ENCODE data around the gene GAS6.
"Not testable (repeated sequence)": the region's sequence is repeated elsewhere in the genome, so short reads cannot be mapped to it uniquely, and the experiment has no call there.

The GAS6 gene

GRCh38 chr13:113827021-113827420, 36.9 kb downstream of the GAS6 start:
- H4K91ac ChIP-seq (ENCODE audit: low read depth, low read length) = no peak overlapping the region

GRCh38 chr13:113826446-113826845, 37.4 kb downstream of the GAS6 start:
- not testable (repeated sequence) for H2BK12ac ChIP-seq (ENCODE audit: low read length); DNase-seq; H3K27ac ChIP-seq (ENCODE audit: low read depth, low read length); H3K27me3 ChIP-seq (ENCODE audit: insufficient read depth, low read length); H2BK120ac ChIP-seq (ENCODE audit: insufficient read depth, low read length, poor library complexity); H3K9me3 ChIP-seq (ENCODE audit: insufficient read depth, low read depth, low read length); H3K79me2 ChIP-seq (ENCODE audit: control insufficient read depth, insufficient read depth, low read length, poor library complexity); H3K9ac ChIP-seq (ENCODE audit: low read length); H3K23ac ChIP-seq (ENCODE audit: low read length); H2AK5ac ChIP-seq (ENCODE audit: low read length); H3K4ac ChIP-seq (ENCODE audit: low read depth, low read length); H3K4me3 ChIP-seq (ENCODE audit: low read depth, low read length); H4K91ac ChIP-seq (ENCODE audit: low read depth, low read length); H4K8ac ChIP-seq (ENCODE audit: low read depth, low read length); H3K18ac ChIP-seq (ENCODE audit: low read length); H2AFZ ChIP-seq (ENCODE audit: insufficient read depth, low read length, poor library complexity); H2BK5ac ChIP-seq (ENCODE audit: low read depth, low read length, poor library complexity); H3K4me2 ChIP-seq (ENCODE audit: low read length); H3K14ac ChIP-seq (ENCODE audit: low read length); H4K12ac ChIP-seq (ENCODE audit: low read depth, low read length)
- WGBS (ENCODE audit: extremely low coverage, insufficient coverage, insufficient read length) = no CpG with 5 or more reads among the region's 35 CpGs
- Histone ChIP-seq H3K4me1 (ENCODE audit: control insufficient read depth in 1 of 2, insufficient read depth in 2 of 2, low read length in 2 of 2) (peaks cover 6 to 12% of the 10 kb centered on the region in 2 experiments), H3K79me1 (ENCODE audit: low read length) (peaks cover 14% of the 10 kb centered on the region), H3K36me3 (ENCODE audit: control insufficient read depth in 1 of 2, insufficient read depth in 2 of 2, low read length in 2 of 2) (peaks cover 14 to 18% of the 10 kb centered on the region in 2 experiments)

More at GRCh38 chr13:113827021-113827420, 36.9 kb downstream of the GAS6 start:
- Histone ChIP-seq H3K27me3 (ENCODE audit: insufficient read depth, low read length) (no peaks in the 10 kb centered on the region), H2BK120ac (ENCODE audit: insufficient read depth, low read length, poor library complexity) (no peak overlapping the region), H3K23ac (ENCODE audit: low read length) (no peak overlapping the region), H3K14ac (ENCODE audit: low read length) (no peak overlapping the region), H2BK12ac (ENCODE audit: low read length) (no peak overlapping the region), H2BK5ac (ENCODE audit: low read depth, low read length, poor library complexity) (no peak overlapping the region), H2AK5ac (ENCODE audit: low read length) (no peak overlapping the region), H3K79me2 (ENCODE audit: control insufficient read depth, insufficient read depth, low read length, poor library complexity) (no peaks in the 10 kb centered on the region), H3K18ac (ENCODE audit: low read length) (no peak overlapping the region), H3K27ac (ENCODE audit: low read depth, low read length) (no peak overlapping the region), H3K4ac (ENCODE audit: low read depth, low read length) (no peak overlapping the region), H3K9me3 (ENCODE audit: insufficient read depth, low read depth, low read length) (peaks cover 9% of the 10 kb centered on the region), H4K8ac (ENCODE audit: low read depth, low read length) (no peak overlapping the region), H3K79me1 (ENCODE audit: low read length) (peaks cover 9% of the 10 kb centered on the region), H3K4me1 (ENCODE audit: control insufficient read depth in 1 of 2, insufficient read depth in 2 of 2, low read length in 2 of 2) (peaks cover 0 to 7% of the 10 kb centered on the region in 2 experiments), H2AFZ (ENCODE audit: insufficient read depth, low read length, poor library complexity) (no peak overlapping the region), H3K36me3 (ENCODE audit: control insufficient read depth in 1 of 2, insufficient read depth in 2 of 2, low read length in 2 of 2) (peaks cover 14 to 16% of the 10 kb centered on the region in 2 experiments), H4K12ac (ENCODE audit: low read depth, low read length) (no peak overlapping the region), H3K4me2 (ENCODE audit: low read length) (no peak overlapping the region), H3K4me3 (ENCODE audit: low read depth, low read length) (no peak overlapping the region), H3K9ac (ENCODE audit: low read length) (no peak overlapping the region)
- DNase-seq = no peak
- WGBS (ENCODE audit: extremely low coverage, insufficient coverage, insufficient read length) = no CpG with 5 or more reads among the region's 19 CpGs

- DNase-seq = no peak
- H3K23ac ChIP-seq (ENCODE audit: low read length) = no peak overlapping the region
These were observed 38.0 kb downstream of the GAS6 start for GRCh38 chr13:113825841-113826240.

GRCh38 chr13:113823771-113824170, 40.1 kb downstream of the GAS6 start:
- H3K4me2 ChIP-seq (ENCODE audit: low read length) = no peak overlapping the region
- H2BK120ac ChIP-seq (ENCODE audit: insufficient read depth, low read length, poor library complexity) = no peak overlapping the region
- H2BK5ac ChIP-seq (ENCODE audit: low read depth, low read length, poor library complexity) = no peak overlapping the region
- H3K9me3 ChIP-seq (ENCODE audit: insufficient read depth, low read depth, low read length) = peaks cover 3% of the 10 kb centered on the region
- no peak overlapping the region for H2AFZ ChIP-seq (ENCODE audit: insufficient read depth, low read length, poor library complexity)
- DNase-seq = no peak
- peaks cover 19% of the 10 kb centered on the region for H3K79me1 ChIP-seq (ENCODE audit: low read length)
- H3K4ac ChIP-seq (ENCODE audit: low read depth, low read length) = no peak overlapping the region
- H3K4me1 ChIP-seq (ENCODE audit: control insufficient read depth in 1 of 2, insufficient read depth in 2 of 2, low read length in 2 of 2) = peaks cover 10 to 15% of the 10 kb centered on the region in 2 experiments
- H3K9ac ChIP-seq (ENCODE audit: low read length) = no peak overlapping the region
- no peak overlapping the region for H2AK5ac ChIP-seq (ENCODE audit: low read length)
- H3K27me3 ChIP-seq (ENCODE audit: insufficient read depth, low read length) = no peaks in the 10 kb centered on the region
- H3K27ac ChIP-seq (ENCODE audit: low read depth, low read length) = no peak overlapping the region
- no peak overlapping the region for H4K91ac ChIP-seq (ENCODE audit: low read depth, low read length)
- peaks cover 13 to 18% of the 10 kb centered on the region in 2 experiments for H3K36me3 ChIP-seq (ENCODE audit: control insufficient read depth in 1 of 2, insufficient read depth in 2 of 2, low read length in 2 of 2)
- H3K79me2 ChIP-seq (ENCODE audit: control insufficient read depth, insufficient read depth, low read length, poor library complexity) = no peaks in the 10 kb centered on the region
- no peak overlapping the region for H3K14ac ChIP-seq (ENCODE audit: low read length)
- H4K12ac ChIP-seq (ENCODE audit: low read depth, low read length) = no peak overlapping the region
- WGBS (ENCODE audit: extremely low coverage, insufficient coverage, insufficient read length) = no CpG with 5 or more reads among the region's 19 CpGs
- no peak overlapping the region for H3K18ac ChIP-seq (ENCODE audit: low read length)
- no peak overlapping the region for H2BK12ac ChIP-seq (ENCODE audit: low read length)
- H4K8ac ChIP-seq (ENCODE audit: low read depth, low read length) = no peak overlapping the region
- H3K4me3 ChIP-seq (ENCODE audit: low read depth, low read length) = no peak overlapping the region
- H3K23ac ChIP-seq (ENCODE audit: low read length) = no peak overlapping the region

More at GRCh38 chr13:113825841-113826240, 38.0 kb downstream of the GAS6 start:
- Histone ChIP-seq H3K4ac (ENCODE audit: low read depth, low read length) (no peak overlapping the region), H3K4me1 (ENCODE audit: control insufficient read depth in 1 of 2, insufficient read depth in 2 of 2, low read length in 2 of 2) (peaks cover 8 to 12% of the 10 kb centered on the region in 2 experiments), H3K27ac (ENCODE audit: low read depth, low read length) (no peak overlapping the region), H2BK12ac (ENCODE audit: low read length) (no peak overlapping the region), H2BK5ac (ENCODE audit: low read depth, low read length, poor library complexity) (no peak overlapping the region), H3K79me2 (ENCODE audit: control insufficient read depth, insufficient read depth, low read length, poor library complexity) (no peaks in the 10 kb centered on the region), H3K79me1 (ENCODE audit: low read length) (peaks cover 16% of the 10 kb centered on the region), H3K36me3 (ENCODE audit: control insufficient read depth in 1 of 2, insufficient read depth in 2 of 2, low read length in 2 of 2) (peaks cover 13 to 18% of the 10 kb centered on the region in 2 experiments), H3K4me3 (ENCODE audit: low read depth, low read length) (no peak overlapping the region), H3K14ac (ENCODE audit: low read length) (no peak overlapping the region), H3K27me3 (ENCODE audit: insufficient read depth, low read length) (no peaks in the 10 kb centered on the region), H3K4me2 (ENCODE audit: low read length) (no peak overlapping the region), H2AFZ (ENCODE audit: insufficient read depth, low read length, poor library complexity) (no peak overlapping the region), H2BK120ac (ENCODE audit: insufficient read depth, low read length, poor library complexity) (no peak overlapping the region), H4K12ac (ENCODE audit: low read depth, low read length) (no peak overlapping the region), H4K91ac (ENCODE audit: low read depth, low read length) (no peak overlapping the region), H2AK5ac (ENCODE audit: low read length) (no peak overlapping the region), H3K18ac (ENCODE audit: low read length) (no peak overlapping the region), H3K9me3 (ENCODE audit: insufficient read depth, low read depth, low read length) (peaks cover 7% of the 10 kb centered on the region), H3K9ac (ENCODE audit: low read length) (no peak overlapping the region), H4K8ac (ENCODE audit: low read depth, low read length) (no peak overlapping the region)
- WGBS (ENCODE audit: extremely low coverage, insufficient coverage, insufficient read length) = no CpG with 5 or more reads among the region's 16 CpGs

Data from trophoblast cell (in vitro differentiated cells and primary cell).